HepG2 (cell line): ENCODE measurements around the gene PPM1K. TPM values are rescaled to one million over a fixed set of nuclear protein-coding genes. Genes with fewer than 3 reads are reported as not detected.

Experiments
- ARNTL ChIP-seq: sonication (generic); formaldehyde crosslinking; IDR thresholded peaks from 2 replicates; pipeline ENCODE4 v1.4.0; 2020; ENCODE audit warnings: mild to moderate bottlenecking, missing genetic modification reagents
- BCL6 ChIP-seq: IDR thresholded peaks from 2 replicates; pipeline ENCODE4 v1.6.1; 2016; ENCODE audit warnings: missing genetic modification reagents, missing compliant biosample characterization
- ESRRA ChIP-seq: sonication (generic); formaldehyde crosslinking; IDR thresholded peaks from 2 replicates; pipeline ENCODE4 v1.5.1; 2020; ENCODE audit warnings: mild to moderate bottlenecking, low read depth, missing genetic modification reagents
- FOXP1 ChIP-seq, 2 experiments: fragments of 450-650 bp in 1 of 2; IDR thresholded peaks; 2 replicates each; pipeline ENCODE4 v1.6.1; 2017 to 2018; ENCODE audit warnings: antibody characterized with exemption in 1 of 2
- HNRNPLL ChIP-seq: fragments of 200-400 bp; formaldehyde crosslinking; IDR thresholded peaks from 2 replicates; pipeline ENCODE4 v1.6.1; 2017; ENCODE audit warnings: mild to moderate bottlenecking, low read depth, low read length; ENCODE audit not compliant: poor library complexity, severe bottlenecking
- KDM2A ChIP-seq: sonication (generic); formaldehyde crosslinking; IDR thresholded peaks from 2 replicates; pipeline ENCODE4 v1.4.0; 2020; ENCODE audit warnings: low read depth, missing genetic modification reagents, borderline replicate concordance
- NR1H2 ChIP-seq: sonication (generic); formaldehyde crosslinking; IDR thresholded peaks from 2 replicates; pipeline ENCODE4 v1.8.1; 2022; ENCODE audit warnings: low read depth, missing genetic modification reagents, borderline replicate concordance
- SIX4 ChIP-seq: sonication (generic); formaldehyde crosslinking; IDR thresholded peaks from 2 replicates; pipeline ENCODE4 v1.4.0; 2020; ENCODE audit warnings: missing genetic modification reagents
- TP53 ChIP-seq: sonication (generic); formaldehyde crosslinking; conservative IDR thresholded peaks from 2 replicates; pipeline ENCODE4 v1.4.0; 2020; ENCODE audit warnings: missing genetic modification reagents
- ZFAT ChIP-seq: sonication (generic); formaldehyde crosslinking; conservative IDR thresholded peaks from 2 replicates; pipeline ENCODE4 v1.8.1; 2023; ENCODE audit warnings: missing genetic modification reagents, inconsistent platforms
- ZFY ChIP-seq: sonication (generic); formaldehyde crosslinking; IDR thresholded peaks from 2 replicates; pipeline ENCODE4 v1.4.0; 2020; ENCODE audit warnings: missing genetic modification reagents
- ZNF343 ChIP-seq: sonication (generic); formaldehyde crosslinking; IDR thresholded peaks from 2 replicates; pipeline ENCODE4 v1.4.0; 2020; ENCODE audit warnings: mild to moderate bottlenecking, missing genetic modification reagents
- ZNF550 ChIP-seq: sonication (generic); formaldehyde crosslinking; IDR thresholded peaks from 2 replicates; pipeline ENCODE4 v1.4.0; 2020; ENCODE audit warnings: mild to moderate bottlenecking, missing genetic modification reagents, borderline replicate concordance
- ZNF619 ChIP-seq: sonication (generic); formaldehyde crosslinking; IDR thresholded peaks from 2 replicates; pipeline ENCODE4 v1.4.0; 2020; ENCODE audit warnings: mild to moderate bottlenecking, missing genetic modification reagents
- ZNF83 ChIP-seq: sonication (generic); formaldehyde crosslinking; IDR thresholded peaks from 2 replicates; pipeline ENCODE4 v1.4.0; 2020; ENCODE audit warnings: missing genetic modification reagents, mild to moderate bottlenecking, borderline replicate concordance
- polyA plus RNA-seq, 8 experiments: library from polyadenylated mRNA; depleted of rRNA in 3 of 8; stranded (reverse) in 7 of 8; unstranded in 1 of 8; fragments of >200 nt; fragmentation: Illumina TruSeq in 4 of 8; extraction: Trizol in 4 of 8; gene quantifications; 2 replicates each; pipeline versions ENCODE4 v1.2.1 to v1.2.3, GENCODE V29; 2011 to 2016; ENCODE audit warnings: low read depth in 4 of 8, missing spikeins in 1 of 8, mixed read lengths in 1 of 8; ENCODE audit not compliant: insufficient read depth in 1 of 8
- total RNA-seq, 5 experiments: library from RNA; depleted of rRNA; stranded (reverse); fragments of >200 nt; fragmentation: Illumina TruSeq; extraction: Trizol; gene quantifications; 2 replicates each; pipeline ENCODE4 v1.2.3, GENCODE V29; 2016; ENCODE audit warnings: low read depth in 1 of 5
- TF ChIP-seq, protein P1 (sequence below): sonication (generic); formaldehyde crosslinking; IDR thresholded peaks from 2 replicates; pipeline ENCODE4 v1.5.0; 2020; ENCODE audit warnings: mild to moderate bottlenecking, missing genetic modification reagents
- TF ChIP-seq, protein P2 (sequence below): sonication (generic); formaldehyde crosslinking; IDR thresholded peaks from 2 replicates; pipeline ENCODE4 v1.4.0; 2020; ENCODE audit warnings: mild to moderate bottlenecking, missing genetic modification reagents
- TF ChIP-seq, protein P3 (sequence below): IDR thresholded peaks from 2 replicates; pipeline ENCODE4 v1.6.1; 2012; ENCODE audit warnings: inconsistent platforms

Gene PPM1K
- total and polyA plus RNA-seq, 2 of the 13 experiments (the other 11 are each of a cell fraction or from before 2014, with no cell fraction given): 11.9 to 17.8 TPM

DNA sequence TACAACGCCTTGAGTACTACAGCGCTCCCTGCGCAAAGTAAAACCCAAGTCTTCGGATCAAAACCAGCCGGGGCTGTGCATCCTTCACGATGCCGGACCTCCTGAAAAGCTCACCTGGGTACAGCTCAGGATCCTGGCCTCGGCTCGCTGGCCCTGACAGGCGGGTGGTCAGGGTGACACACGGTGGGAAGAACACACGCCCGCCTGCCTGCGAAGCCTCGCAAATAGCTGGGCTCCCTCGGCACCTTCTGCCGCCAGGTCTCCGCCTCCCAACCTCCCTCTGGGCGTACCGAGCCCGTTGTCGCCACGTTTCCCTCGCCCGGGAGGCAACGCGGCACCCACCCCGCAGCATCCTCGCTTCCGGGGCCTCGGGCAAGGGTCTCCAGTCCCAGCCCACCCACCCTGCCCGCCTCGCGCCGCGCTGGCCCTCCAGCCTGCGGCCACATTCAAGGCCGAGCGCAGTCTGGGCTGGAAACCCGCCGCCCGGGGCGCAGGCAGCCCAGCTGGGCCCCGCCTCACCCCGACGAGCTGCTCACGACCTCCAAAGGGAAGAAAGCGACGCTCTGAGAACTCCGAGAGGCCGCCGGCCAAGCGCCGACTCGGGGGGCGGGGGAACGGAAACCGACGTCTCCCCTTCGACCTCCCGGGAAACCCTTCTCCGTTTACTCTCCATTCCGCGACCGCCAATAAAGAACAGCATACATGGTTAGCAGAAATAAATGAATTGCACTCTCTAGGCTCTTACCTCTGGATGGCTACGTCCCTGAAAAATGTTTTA, 511 bp downstream of the PPM1K start (continued):
- TF ChIP-seq TP53 (CRISPR knock-in tag) (no peak), ZNF343 (CRISPR knock-in tag) (0 out of 2 replicates have a peak, but pooled peaks have one; percentile 15), ESRRA (0 out of 2 replicates have a peak, but pooled peaks have one; percentile 45), HNRNPLL (peak; percentile 86), BCL6 (peak; percentile 28; the same call in 1 of the 2 replicates), ZNF550 (CRISPR knock-in tag) (0 out of 2 replicates have a peak, but pooled peaks have one; percentile 65), ZFY (peak; percentile 54; the same call in 1 of the 2 replicates), KDM2A (CRISPR knock-in tag) (peak; percentile 20; the same call in 1 of the 2 replicates), ZNF83 (CRISPR knock-in tag) (peak; percentile 86; the same call in 1 of the 2 replicates), SIX4 (no peak), FOXP1 (IDR thresholded peaks at IDR 0.05) (no peak), FOXP1 (CRISPR knock-in tag; IDR thresholded peaks at IDR 0.05) (no peak), ZFAT (CRISPR knock-in tag) (no peak), ARNTL (CRISPR knock-in tag) (peak; percentile 46; the same call in 1 of the 2 replicates), NR1H2 (0 out of 2 replicates have a peak, but pooled peaks have one; percentile 47), ZNF619 (0 out of 2 replicates have a peak, but pooled peaks have one; percentile 8)
- TF ChIP-seq, protein P1, sequence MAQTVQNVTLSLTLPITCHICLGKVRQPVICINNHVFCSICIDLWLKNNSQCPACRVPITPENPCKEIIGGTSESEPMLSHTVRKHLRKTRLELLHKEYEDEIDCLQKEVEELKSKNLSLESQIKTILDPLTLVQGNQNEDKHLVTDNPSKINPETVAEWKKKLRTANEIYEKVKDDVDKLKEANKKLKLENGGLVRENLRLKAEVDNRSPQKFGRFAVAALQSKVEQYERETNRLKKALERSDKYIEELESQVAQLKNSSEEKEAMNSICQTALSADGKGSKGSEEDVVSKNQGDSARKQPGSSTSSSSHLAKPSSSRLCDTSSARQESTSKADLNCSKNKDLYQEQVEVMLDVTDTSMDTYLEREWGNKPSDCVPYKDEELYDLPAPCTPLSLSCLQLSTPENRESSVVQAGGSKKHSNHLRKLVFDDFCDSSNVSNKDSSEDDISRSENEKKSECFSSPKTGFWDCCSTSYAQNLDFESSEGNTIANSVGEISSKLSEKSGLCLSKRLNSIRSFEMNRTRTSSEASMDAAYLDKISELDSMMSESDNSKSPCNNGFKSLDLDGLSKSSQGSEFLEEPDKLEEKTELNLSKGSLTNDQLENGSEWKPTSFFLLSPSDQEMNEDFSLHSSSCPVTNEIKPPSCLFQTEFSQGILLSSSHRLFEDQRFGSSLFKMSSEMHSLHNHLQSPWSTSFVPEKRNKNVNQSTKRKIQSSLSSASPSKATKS (CRISPR knock-in tag): 0 out of 2 replicates have a peak, but pooled peaks have one; percentile 25
- TF ChIP-seq, protein P2, sequence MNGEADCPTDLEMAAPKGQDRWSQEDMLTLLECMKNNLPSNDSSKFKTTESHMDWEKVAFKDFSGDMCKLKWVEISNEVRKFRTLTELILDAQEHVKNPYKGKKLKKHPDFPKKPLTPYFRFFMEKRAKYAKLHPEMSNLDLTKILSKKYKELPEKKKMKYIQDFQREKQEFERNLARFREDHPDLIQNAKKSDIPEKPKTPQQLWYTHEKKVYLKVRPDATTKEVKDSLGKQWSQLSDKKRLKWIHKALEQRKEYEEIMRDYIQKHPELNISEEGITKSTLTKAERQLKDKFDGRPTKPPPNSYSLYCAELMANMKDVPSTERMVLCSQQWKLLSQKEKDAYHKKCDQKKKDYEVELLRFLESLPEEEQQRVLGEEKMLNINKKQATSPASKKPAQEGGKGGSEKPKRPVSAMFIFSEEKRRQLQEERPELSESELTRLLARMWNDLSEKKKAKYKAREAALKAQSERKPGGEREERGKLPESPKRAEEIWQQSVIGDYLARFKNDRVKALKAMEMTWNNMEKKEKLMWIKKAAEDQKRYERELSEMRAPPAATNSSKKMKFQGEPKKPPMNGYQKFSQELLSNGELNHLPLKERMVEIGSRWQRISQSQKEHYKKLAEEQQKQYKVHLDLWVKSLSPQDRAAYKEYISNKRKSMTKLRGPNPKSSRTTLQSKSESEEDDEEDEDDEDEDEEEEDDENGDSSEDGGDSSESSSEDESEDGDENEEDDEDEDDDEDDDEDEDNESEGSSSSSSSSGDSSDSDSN: peak; percentile 87
- TF ChIP-seq, protein P3, sequence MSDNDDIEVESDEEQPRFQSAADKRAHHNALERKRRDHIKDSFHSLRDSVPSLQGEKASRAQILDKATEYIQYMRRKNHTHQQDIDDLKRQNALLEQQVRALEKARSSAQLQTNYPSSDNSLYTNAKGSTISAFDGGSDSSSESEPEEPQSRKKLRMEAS: peak; percentile 69; the same call in 1 of the 2 replicates
